Endothelial cell of umbilical vein (primary cell): ENCODE data around the gene BUB3. TPM values are rescaled to one million over a fixed set of nuclear protein-coding genes. Genes with fewer than 3 reads are reported as not detected.

ENCODE experiments used
- BruUV-seq: library from RNA; stranded (reverse); fragments of 400-500 nt; replicated peaks from 2 replicates; lab custom pipeline; 2021; lab: Mats Ljungman, UMichigan
- CTCF ChIA-PET: fragments of 300-600, 350-600 bp; sonication (Branson Sonifier 250); formaldehyde crosslinking; loops from one replicate; lab custom pipeline; 2021; ENCODE audit warnings: antibody characterized with exemption, inconsistent platforms; lab: Charles Lee
- POLR2A ChIA-PET: fragments of 300-600, 350-600 bp; sonication (Branson Sonifier 250); formaldehyde crosslinking; loops from one replicate; lab custom pipeline; 2021; ENCODE audit warnings: antibody characterized with exemption, inconsistent platforms; lab: Charles Lee
- DNase-seq: peaks from one replicate; pipeline ENCODE4 v3.0.0-alpha.2; 2011; ENCODE audit warnings: low read depth, low spot score
- FAIRE-seq: peaks from 2 replicates; lab custom pipeline; 2011; peaks lifted over from hg19 to GRCh38; lab: Jason Lieb, UNC
- H2AFZ ChIP-seq: 2 replicates; pipeline ENCODE4 v1.6.0; 2012; ENCODE audit warnings: low read depth, low read length, control low read depth, inconsistent platforms
- H3K27ac ChIP-seq: 2 replicates; pipeline ENCODE4 v1.5.1; 2011; ENCODE audit warnings: low read depth, mild to moderate bottlenecking, control low read depth, low read length, moderate library complexity; ENCODE audit not compliant: insufficient read depth
- H3K27me3 ChIP-seq, 2 experiments: 2 replicates each; pipeline versions ENCODE4 v1.6.0 to v1.6.1; 2011; ENCODE audit warnings: low read length in 2 of 2, mixed read lengths in 1 of 2; ENCODE audit not compliant: control insufficient read depth in 2 of 2, insufficient read depth in 2 of 2
- H3K36me3 ChIP-seq, 2 experiments: 2 replicates in 1 of 2; 3 replicates in 1 of 2; pipeline ENCODE4 v1.5.1; 2011; ENCODE audit warnings: low read length in 2 of 2, mild to moderate bottlenecking in 1 of 2, moderate library complexity in 1 of 2; ENCODE audit not compliant: control insufficient read depth in 2 of 2, insufficient read depth in 2 of 2; ENCODE audit errors: extremely low read depth in 1 of 2
- H3K4me1 ChIP-seq: 3 replicates; pipeline ENCODE4 v1.5.1; 2011; ENCODE audit warnings: mild to moderate bottlenecking, low read length; ENCODE audit not compliant: control insufficient read depth, insufficient read depth; ENCODE audit errors: extremely low read depth
- H3K4me2 ChIP-seq: 2 replicates; pipeline ENCODE4 v1.6.1; 2011; ENCODE audit warnings: low read length, control low read depth, mixed read lengths; ENCODE audit not compliant: insufficient read depth
- H3K4me3 ChIP-seq, 3 experiments: fragments of 200-600 bp in 1 of 3; sonication (generic), shearing (Covaris generic) in 1 of 3; replicated peaks in 1 of 3; 2 replicates each; pipeline ENCODE4 v1.5.1; 2011 to 2016; ENCODE audit warnings: control low read depth in 3 of 3, low read length in 3 of 3, mild to moderate bottlenecking in 2 of 3, inconsistent platforms in 1 of 3, low read depth in 1 of 3, moderate library complexity in 1 of 3; ENCODE audit not compliant: insufficient read depth in 1 of 3
- H3K79me2 ChIP-seq: 2 replicates; pipeline ENCODE4 v1.6.0; 2012; ENCODE audit warnings: low read length, inconsistent platforms; ENCODE audit not compliant: control insufficient read depth, insufficient read depth
- H3K9ac ChIP-seq: replicated peaks from 2 replicates; pipeline ENCODE3; 2011; ENCODE audit warnings: low read length, control low read depth; ENCODE audit not compliant: insufficient read depth; ENCODE audit errors: extremely low read depth
- H3K9me1 ChIP-seq: replicated peaks from 3 replicates; pipeline ENCODE4 v1.6.0; 2011; ENCODE audit warnings: mild to moderate bottlenecking, low read length; ENCODE audit not compliant: control insufficient read depth, insufficient read depth; ENCODE audit errors: extremely low read depth
- H3K9me3 ChIP-seq: replicated peaks from 2 replicates; pipeline ENCODE4 v1.5.1; 2012; ENCODE audit warnings: low read length, inconsistent platforms; ENCODE audit not compliant: control insufficient read depth, insufficient read depth
- H4K20me1 ChIP-seq: replicated peaks from 2 replicates; pipeline ENCODE3; 2011; ENCODE audit warnings: mild to moderate bottlenecking, low read length; ENCODE audit not compliant: control insufficient read depth, insufficient read depth; ENCODE audit errors: extremely low read depth
- CTCF ChIP-seq, 2 donors: IDR thresholded peaks; 1 replicate in 1 of 2; 2 replicates in 1 of 2; pipeline ENCODE4 v1.5.1; 2011; ENCODE audit warnings: low read length in 2 of 2, mild to moderate bottlenecking in 2 of 2, moderate library complexity in 2 of 2, control low read depth in 1 of 2, inconsistent platforms in 1 of 2, low read depth in 1 of 2; ENCODE audit not compliant: insufficient read depth in 1 of 2; ENCODE audit errors: extremely low read depth in 1 of 2
- EZH2 ChIP-seq: IDR thresholded peaks from 2 replicates; pipeline ENCODE4 v1.6.1; 2012; ENCODE audit warnings: borderline replicate concordance, low read depth, mild to moderate bottlenecking, moderate library complexity, low read length, inconsistent platforms; ENCODE audit not compliant: severe bottlenecking
- FOS ChIP-seq: IDR thresholded peaks from 2 replicates; pipeline ENCODE4 v1.6.1; 2011; ENCODE audit warnings: mild to moderate bottlenecking, low read length, moderate library complexity, borderline replicate concordance; ENCODE audit not compliant: insufficient read depth
- GATA2 ChIP-seq: IDR thresholded peaks from 2 replicates; pipeline ENCODE4 v1.7.0; 2011; ENCODE audit warnings: low read depth, mild to moderate bottlenecking, moderate library complexity, mixed read lengths, low read length; ENCODE audit not compliant: insufficient read length, insufficient read depth
- JUN ChIP-seq: IDR thresholded peaks from 2 replicates; pipeline ENCODE4 v1.6.1; 2011; ENCODE audit warnings: borderline replicate concordance, low read depth; ENCODE audit not compliant: insufficient read length, insufficient read depth
- MAX ChIP-seq: IDR thresholded peaks from 2 replicates; pipeline ENCODE4 v1.6.1; 2011; ENCODE audit not compliant: insufficient read depth, insufficient read length
- MYC ChIP-seq: IDR thresholded peaks from one replicate; pipeline ENCODE4 v1.6.1; 2011; ENCODE audit warnings: mild to moderate bottlenecking, low read depth, low read length
- POLR2A ChIP-seq: IDR thresholded peaks from 2 replicates; pipeline ENCODE4 v1.6.1; 2012; ENCODE audit warnings: low read depth, mild to moderate bottlenecking, control low read depth, low read length
- POLR2AphosphoS5 ChIP-seq: IDR thresholded peaks from 2 replicates; pipeline ENCODE4 v1.6.1; 2012; ENCODE audit warnings: low read depth, mild to moderate bottlenecking, control low read depth, low read length, moderate library complexity; ENCODE audit not compliant: insufficient read depth
- dilution Hi-C: fragments of 300-500 bp; cut with MboI; formaldehyde crosslinking; loops from one replicate; pipeline ENCODE4 v1.15.0; 2019; ENCODE audit warnings: low sequenced_read_pairs; ENCODE audit not compliant: extremely low pct_ligation_motif_present
- intact Hi-C: fragments of 100-400 bp; cut with micrococcal nuclease; formaldehyde crosslinking; loops from one replicate; pipeline ENCODE4 v1.10.0; 2022
- polyA plus RNA-seq, 4 experiments: library from polyadenylated mRNA; depleted of rRNA in 3 of 4; stranded (reverse) in 3 of 4; unstranded in 1 of 4; fragments of >200 nt; gene quantifications; 2 replicates each; pipeline versions ENCODE4 v1.2.1 to v1.2.3, GENCODE V29; 2011 to 2012; ENCODE audit warnings: missing spikeins in 1 of 4
- total RNA-seq: library from RNA; stranded (reverse); gene quantifications from 2 replicates; pipeline ENCODE4 v1.2.3, GENCODE V29; 2021

BUB3 gene
- total and polyA plus RNA-seq, 2 donors (not counting 3 experiments of a cell fraction or from before 2014, with no cell fraction given) = 156 to 193 TPM

DNA sequence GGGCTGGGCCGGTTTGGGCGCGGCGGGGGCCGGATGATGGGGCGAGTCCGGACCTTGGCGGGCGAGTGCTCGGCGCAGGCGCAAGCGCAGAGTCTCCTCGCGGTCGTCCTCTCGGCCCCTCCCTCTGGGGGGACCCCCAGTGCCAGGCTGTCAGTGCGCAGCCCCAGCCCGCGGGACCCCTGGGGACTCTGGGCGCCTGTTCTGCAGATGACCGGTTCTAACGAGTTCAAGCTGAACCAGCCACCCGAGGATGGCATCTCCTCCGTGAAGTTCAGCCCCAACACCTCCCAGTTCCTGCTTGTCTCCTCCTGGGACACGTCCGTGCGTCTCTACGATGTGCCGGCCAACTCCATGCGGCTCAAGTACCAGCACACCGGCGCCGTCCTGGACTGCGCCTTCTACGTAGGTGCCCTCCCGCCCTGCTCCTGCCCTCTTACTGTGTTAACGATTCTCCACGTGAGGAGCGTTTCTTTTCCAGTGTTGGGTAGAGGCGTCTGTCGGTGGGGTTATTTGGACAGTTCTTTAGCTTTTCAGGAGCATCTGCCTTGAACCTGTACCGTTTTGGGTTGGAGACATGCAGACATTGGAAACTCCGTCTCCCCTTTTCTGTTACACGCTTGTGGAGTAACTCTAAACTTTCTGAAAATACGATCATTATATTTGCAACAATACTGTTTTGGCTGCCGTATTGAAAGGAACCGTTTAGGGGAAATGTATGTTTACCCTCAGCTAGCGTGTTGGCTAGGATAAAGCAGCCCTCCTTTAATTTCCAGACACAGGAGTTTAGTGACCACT is 706 bp downstream of the BUB3 start:
- peak overlapping the region; percentile 81 for H3K27ac ChIP-seq
- H3K4me2 ChIP-seq = peak overlapping the region; percentile 97
- peaks cover 7% of the 10 kb centered on the region for H4K20me1 ChIP-seq
- ChIA-PET CTCF (interaction anchor here (1.2 kb wide), 1 partner anchor 20 kb away, joined by 4 read pairs; no protein-coding TSS in a partner anchor), POLR2A (interaction anchor here (0.9 kb wide), 1 partner anchor 147 kb away, joined by 4 read pairs; the partner anchor contains the start of genes ACADSB and IKZF5)
- peak overlapping the region; percentile 63 for H2AFZ ChIP-seq
- H3K4me1 ChIP-seq = peaks cover 45% of the 10 kb centered on the region
- peak overlapping the region; percentile 61 to 92 (median 90) for H3K4me3 ChIP-seq
- intact Hi-C loops (loop anchor here (1.0 to 10.0 kb wide), 7 partner anchors 22 to 1264 kb away; partner anchors contain the start of genes IKZF5 and PSTK), dilution Hi-C loops (no loop called here)
- FAIRE-seq = no peak
- peaks cover 5 to 6% of the 10 kb centered on the region in 2 experiments for H3K36me3 ChIP-seq
- TF ChIP-seq EZH2 (no peak), POLR2A (no peak), MAX (no peak), POLR2AphosphoS5 (no peak), GATA2 (no peak), FOS (no peak), JUN (no peak), MYC (no peak), CTCF (IDR thresholded peaks at IDR 0.05; ENCODE audit: extremely low read depth in 1 of 2, insufficient read depth in 1 of 2, low read depth in 1 of 2, low read length in 2 of 2) (no peak)
- BruUV-seq = TSS peak; percentile 30
- no peaks in the 10 kb centered on the region for H3K9me3 ChIP-seq
- H3K9me1 ChIP-seq = no peaks in the 10 kb centered on the region
- peaks cover 57% of the 10 kb centered on the region for H3K79me2 ChIP-seq
- DNase-seq = peak; percentile 68
- peaks cover 31 to 35% of the 10 kb centered on the region in 2 experiments for H3K27me3 ChIP-seq
- H3K9ac ChIP-seq = peak overlapping the region; percentile 95
